OCI-LY1 (cell line): ENCODE data around the gene ZC3H13.

Experiments used
- H2AFZ ChIP-seq: fragments of 200-600 bp; sonication (generic), shearing (Covaris generic); 2 replicates; pipeline ENCODE4 v1.6.0; 2014; ENCODE audit warnings: antibody characterized with exemption, mild to moderate bottlenecking, low read length
- H3F3A ChIP-seq: fragments of 200-600 bp; sonication (generic), shearing (Covaris generic); 2 replicates; pipeline ENCODE4 v1.6.0; 2014; ENCODE audit warnings: mild to moderate bottlenecking, antibody characterized with exemption, low read length, moderate library complexity; ENCODE audit not compliant: insufficient read depth
- H3K27ac ChIP-seq: fragments of 200-600 bp; sonication (generic); 2 replicates; pipeline ENCODE4 v1.5.1; 2014; ENCODE audit warnings: low read length, mixed run types, mild to moderate bottlenecking, low read depth; ENCODE audit not compliant: poor library complexity, severe bottlenecking
- H3K27me3 ChIP-seq: fragments of 200-600 bp; sonication (generic); 2 replicates; pipeline ENCODE4 v1.6.0; 2014; ENCODE audit warnings: antibody characterized with exemption, mild to moderate bottlenecking, low read length, moderate library complexity; ENCODE audit not compliant: insufficient read depth
- H3K36me3 ChIP-seq: fragments of 200-600 bp; sonication (generic); 2 replicates; pipeline ENCODE4 v1.6.1; 2014; ENCODE audit warnings: mild to moderate bottlenecking, antibody characterized with exemption, low read length, moderate library complexity, mixed read lengths; ENCODE audit not compliant: insufficient read depth
- H3K4me1 ChIP-seq: fragments of 200-600 bp; sonication (generic); 2 replicates; pipeline ENCODE4 v1.5.1; 2014; ENCODE audit warnings: mild to moderate bottlenecking, low read length, moderate library complexity; ENCODE audit not compliant: insufficient read depth, severe bottlenecking
- H3K4me2 ChIP-seq: fragments of 200-600 bp; sonication (generic), shearing (Covaris generic); 2 replicates; pipeline ENCODE4 v1.6.1; 2014; ENCODE audit warnings: low read length
- H3K4me3 ChIP-seq: fragments of 200-600 bp; sonication (generic); 2 replicates; pipeline ENCODE4 v1.5.1; 2014; ENCODE audit warnings: low read length, low read depth, mild to moderate bottlenecking, mixed read lengths; ENCODE audit not compliant: poor library complexity, severe bottlenecking
- H3K79me2 ChIP-seq: fragments of 200-600 bp; shearing (Covaris generic); 2 replicates; pipeline ENCODE4 v1.6.1; 2016; ENCODE audit warnings: mixed run types, low read length, mixed read lengths; ENCODE audit not compliant: insufficient read depth
- H3K9ac ChIP-seq: fragments of 200-600 bp; sonication (generic), shearing (Covaris generic); 2 replicates; pipeline ENCODE4 v1.6.1; 2014; ENCODE audit warnings: mild to moderate bottlenecking, low read length, mixed read lengths
- H3K9me2 ChIP-seq: fragments of 200-600 bp; sonication (generic), shearing (Covaris generic); 2 replicates; pipeline ENCODE4 v1.6.1; 2014; ENCODE audit warnings: low read depth, mild to moderate bottlenecking, low read length, mixed read lengths
- H3K9me3 ChIP-seq: fragments of 200-600 bp; shearing (Covaris generic); 2 replicates; pipeline ENCODE4 v1.6.1; 2014; ENCODE audit warnings: low read length, mixed read lengths
- H4K20me1 ChIP-seq: fragments of 200-600 bp; sonication (generic), shearing (Covaris generic); 2 replicates; pipeline ENCODE4 v1.6.0; 2016; ENCODE audit warnings: mild to moderate bottlenecking, low read length; ENCODE audit not compliant: insufficient read depth
- EZH2 ChIP-seq: fragments of 200-600 bp; sonication (generic), shearing (Covaris generic); IDR thresholded peaks from 2 replicates; pipeline ENCODE4 v1.8.0; 2017; ENCODE audit warnings: borderline replicate concordance, mixed run types, mild to moderate bottlenecking, antibody characterized with exemption, low read length, moderate library complexity, mixed read lengths
- TF ChIP-seq, protein P1 (sequence below): fragments of 200-600 bp; sonication (generic), shearing (Covaris generic); IDR thresholded peaks from 2 replicates; pipeline ENCODE4 v1.5.1; 2017; ENCODE audit warnings: mild to moderate bottlenecking, antibody characterized with exemption, low read length, moderate library complexity, mixed read lengths

ZC3H13 gene

DNA sequence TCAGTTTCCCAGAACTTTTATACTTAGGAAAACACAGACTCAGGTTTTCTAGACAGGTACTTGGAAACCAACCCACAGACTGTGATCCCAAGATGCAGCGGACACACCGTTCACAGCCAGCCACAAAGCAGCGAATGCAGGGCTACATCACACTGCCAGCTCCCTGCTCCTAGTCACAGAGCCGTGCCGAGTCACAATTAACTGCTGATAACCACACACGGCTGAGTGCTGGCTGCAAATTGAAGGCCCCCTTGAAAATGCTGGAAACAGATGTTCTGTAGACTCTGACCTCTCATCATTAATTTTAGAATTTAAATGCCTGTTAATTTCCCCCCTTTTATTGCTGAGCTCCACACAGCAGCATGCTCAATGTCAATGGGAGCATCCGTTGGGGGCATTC is 122.4 kb downstream of the ZC3H13 start:
- Histone ChIP-seq H3K9me2 (no peaks in the 10 kb centered on the region), H3K36me3 (no peaks in the 10 kb centered on the region), H3F3A (no peaks in the 10 kb centered on the region), H3K27ac (no peak overlapping the region), H4K20me1 (no peaks in the 10 kb centered on the region), H3K9me3 (no peaks in the 10 kb centered on the region), H3K79me2 (no peaks in the 10 kb centered on the region), H3K9ac (no peak overlapping the region), H3K4me2 (no peak overlapping the region), H3K4me1 (no peaks in the 10 kb centered on the region), H3K4me3 (no peak overlapping the region), H3K27me3 (no peaks in the 10 kb centered on the region), H2AFZ (no peak overlapping the region)
- no peak for TF ChIP-seq EZH2
- TF ChIP-seq, protein P1, sequence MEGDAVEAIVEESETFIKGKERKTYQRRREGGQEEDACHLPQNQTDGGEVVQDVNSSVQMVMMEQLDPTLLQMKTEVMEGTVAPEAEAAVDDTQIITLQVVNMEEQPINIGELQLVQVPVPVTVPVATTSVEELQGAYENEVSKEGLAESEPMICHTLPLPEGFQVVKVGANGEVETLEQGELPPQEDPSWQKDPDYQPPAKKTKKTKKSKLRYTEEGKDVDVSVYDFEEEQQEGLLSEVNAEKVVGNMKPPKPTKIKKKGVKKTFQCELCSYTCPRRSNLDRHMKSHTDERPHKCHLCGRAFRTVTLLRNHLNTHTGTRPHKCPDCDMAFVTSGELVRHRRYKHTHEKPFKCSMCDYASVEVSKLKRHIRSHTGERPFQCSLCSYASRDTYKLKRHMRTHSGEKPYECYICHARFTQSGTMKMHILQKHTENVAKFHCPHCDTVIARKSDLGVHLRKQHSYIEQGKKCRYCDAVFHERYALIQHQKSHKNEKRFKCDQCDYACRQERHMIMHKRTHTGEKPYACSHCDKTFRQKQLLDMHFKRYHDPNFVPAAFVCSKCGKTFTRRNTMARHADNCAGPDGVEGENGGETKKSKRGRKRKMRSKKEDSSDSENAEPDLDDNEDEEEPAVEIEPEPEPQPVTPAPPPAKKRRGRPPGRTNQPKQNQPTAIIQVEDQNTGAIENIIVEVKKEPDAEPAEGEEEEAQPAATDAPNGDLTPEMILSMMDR, result no peak

DNA sequence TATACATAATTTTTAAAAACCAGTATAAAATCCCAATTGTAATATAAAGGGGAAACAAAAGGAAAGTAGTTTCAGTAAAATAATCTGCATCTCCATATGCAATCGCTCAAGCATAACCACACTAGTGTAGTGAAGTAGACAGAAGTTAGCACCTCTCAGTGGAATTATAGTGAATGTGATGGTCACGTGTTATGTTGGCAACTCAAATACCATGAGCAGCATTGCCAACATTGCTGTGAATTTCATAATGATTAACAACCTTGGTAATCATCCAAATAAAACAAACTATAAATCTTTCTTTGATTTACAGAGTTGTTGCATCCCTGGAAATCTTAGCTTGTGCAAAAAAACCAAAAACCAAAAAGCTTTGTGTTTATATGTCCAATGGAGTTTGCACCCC is 123.7 kb downstream of the ZC3H13 start:
- TF ChIP-seq, protein P1, result no peak
- no peak for TF ChIP-seq EZH2
- Histone ChIP-seq H3K27ac (no peak overlapping the region), H2AFZ (no peak overlapping the region), H3K9ac (no peak overlapping the region), H3K4me1 (no peaks in the 10 kb centered on the region), H3K4me3 (no peak overlapping the region), H3F3A (no peaks in the 10 kb centered on the region), H4K20me1 (no peaks in the 10 kb centered on the region), H3K9me3 (no peaks in the 10 kb centered on the region), H3K9me2 (no peaks in the 10 kb centered on the region), H3K27me3 (no peaks in the 10 kb centered on the region), H3K79me2 (no peaks in the 10 kb centered on the region), H3K36me3 (no peaks in the 10 kb centered on the region), H3K4me2 (no peak overlapping the region)

DNA sequence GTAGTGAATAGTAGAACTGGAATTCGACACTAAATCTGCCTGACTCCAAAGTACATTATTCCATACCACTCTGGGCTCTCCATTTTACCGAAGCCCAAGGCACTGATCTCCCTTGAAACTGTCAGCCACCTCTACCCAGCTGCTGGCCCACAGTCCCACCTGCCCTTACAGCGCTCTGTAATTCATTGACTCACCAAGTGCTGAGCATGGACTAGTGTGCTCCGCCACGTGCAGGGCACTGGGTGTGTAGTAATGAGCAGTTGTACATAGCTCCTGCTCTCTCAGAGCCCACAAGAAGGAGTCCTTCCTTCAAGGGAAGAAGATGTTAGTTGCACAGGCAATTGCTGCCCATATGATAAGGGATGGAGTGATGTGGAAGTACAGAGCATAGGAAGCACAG is 124.4 kb downstream of the ZC3H13 start:
- Histone ChIP-seq H2AFZ (no peak overlapping the region), H3K4me2 (no peak overlapping the region), H3K36me3 (no peaks in the 10 kb centered on the region)

More for the DNA sequence above, 124.4 kb downstream of the ZC3H13 start:
- Histone ChIP-seq H3K9me3 (no peaks in the 10 kb centered on the region), H3K9me2 (no peaks in the 10 kb centered on the region), H3K4me1 (no peaks in the 10 kb centered on the region), H3K27me3 (no peaks in the 10 kb centered on the region), H3K27ac (no peak overlapping the region), H3K4me3 (no peak overlapping the region), H3K9ac (no peak overlapping the region), H3F3A (no peaks in the 10 kb centered on the region), H4K20me1 (no peaks in the 10 kb centered on the region), H3K79me2 (no peaks in the 10 kb centered on the region)
- TF ChIP-seq, protein P1, result no peak
- no peak for TF ChIP-seq EZH2
